OCI-LY7 (cell line): ENCODE results near the gene XRN2. TPM values are rescaled to one million over a fixed set of nuclear protein-coding genes. Genes with fewer than 3 reads are reported as not detected.

Experiments
- BruUV-seq: library from RNA; stranded (reverse); fragments of 400-500 nt; replicated peaks from 2 replicates; lab custom pipeline; 2021; lab: Mats Ljungman, UMichigan
- CTCF ChIA-PET: fragments of 300-600 bp; sonication (Branson Sonifier 250); formaldehyde crosslinking; loops from one replicate; lab custom pipeline; 2022; ENCODE audit warnings: antibody characterized with exemption; ENCODE audit not compliant: unreplicated experiment; lab: Charles Lee
- POLR2A ChIA-PET: fragments of 300-600 bp; sonication (Branson Sonifier 250); formaldehyde crosslinking; loops from one replicate; lab custom pipeline; 2022; ENCODE audit warnings: antibody characterized with exemption; lab: Charles Lee
- DNase-seq: peaks from one replicate; pipeline ENCODE4 v3.0.0-alpha.2; 2015; ENCODE audit warnings: low spot score
- H2AFZ ChIP-seq: fragments of 200-600 bp; sonication (generic), shearing (Covaris generic); 2 replicates; pipeline ENCODE4 v1.6.1; 2014; ENCODE audit warnings: mild to moderate bottlenecking, antibody characterized with exemption, low read length, moderate library complexity
- H3K27ac ChIP-seq: fragments of 200-600 bp; sonication (generic); 2 replicates; pipeline ENCODE4 v1.5.1; 2014; ENCODE audit warnings: mixed run types, low read depth, mild to moderate bottlenecking, moderate library complexity, low read length, inconsistent platforms; ENCODE audit not compliant: poor library complexity, severe bottlenecking
- H3K36me3 ChIP-seq: fragments of 200-600 bp; sonication (generic); 2 replicates; pipeline ENCODE4 v1.6.1; 2014; ENCODE audit warnings: mild to moderate bottlenecking, antibody characterized with exemption, low read length, moderate library complexity, mixed read lengths; ENCODE audit not compliant: insufficient read depth
- H3K4me1 ChIP-seq: fragments of 200-600 bp; sonication (generic); 2 replicates; pipeline ENCODE4 v1.5.1; 2014; ENCODE audit warnings: mild to moderate bottlenecking, low read length; ENCODE audit not compliant: insufficient read depth, poor library complexity, severe bottlenecking
- H3K4me2 ChIP-seq: fragments of 200-600 bp; sonication (generic); 2 replicates; pipeline ENCODE4 v1.6.1; 2014; ENCODE audit warnings: mild to moderate bottlenecking, low read length
- H3K4me3 ChIP-seq: fragments of 200-600 bp; sonication (generic); 2 replicates; pipeline ENCODE4 v1.5.1; 2014; ENCODE audit warnings: mild to moderate bottlenecking, low read depth, low read length; ENCODE audit not compliant: poor library complexity, severe bottlenecking
- H3K79me2 ChIP-seq: fragments of 200-600 bp; sonication (generic); 2 replicates; pipeline ENCODE4 v1.6.1; 2016; ENCODE audit warnings: low read depth, mild to moderate bottlenecking, low read length, moderate library complexity, mixed read lengths; ENCODE audit not compliant: insufficient read depth
- H3K9me2 ChIP-seq: fragments of 200-600 bp; sonication (generic); 2 replicates; pipeline ENCODE4 v1.6.1; 2016; ENCODE audit warnings: mild to moderate bottlenecking, low read length, mixed read lengths; ENCODE audit not compliant: insufficient read depth
- H3K9me3 ChIP-seq: fragments of 200-600 bp; sonication (generic); 2 replicates; pipeline ENCODE4 v1.6.1; 2014; ENCODE audit warnings: mild to moderate bottlenecking, mixed run types, low read length, mixed read lengths
- H4K20me1 ChIP-seq: fragments of 200-600 bp; sonication (generic); 2 replicates; pipeline ENCODE4 v1.6.1; 2014; ENCODE audit warnings: mild to moderate bottlenecking, antibody characterized with exemption, low read length, moderate library complexity, mixed read lengths; ENCODE audit not compliant: insufficient read depth
- EZH2phosphoT487 ChIP-seq: fragments of 200-600 bp; sonication (generic); IDR thresholded peaks from 2 replicates; pipeline ENCODE4 v1.6.1; 2018; ENCODE audit warnings: low read depth, borderline replicate concordance, mild to moderate bottlenecking, mixed run types, antibody characterized with exemption, low read length, moderate library complexity, mixed read lengths
- intact Hi-C: fragments of 100-400 bp; cut with micrococcal nuclease; formaldehyde crosslinking; loops from one replicate; pipeline ENCODE4 v1.10.0; 2022; ENCODE audit not compliant: unreplicated experiment
- total RNA-seq, 2 experiments: library from RNA; depleted of rRNA in 1 of 2; stranded (reverse); fragments of >200 nt in 1 of 2; shearing (Covaris generic) in 1 of 2; gene quantifications; 2 replicates each; pipeline ENCODE4 v1.2.3, GENCODE V29; 2014 to 2022
- TF ChIP-seq, protein P1 (sequence below): fragments of 200-600 bp; sonication (generic); conservative IDR thresholded peaks from 2 replicates; pipeline ENCODE4 v1.5.1; 2014; ENCODE audit warnings: mild to moderate bottlenecking, antibody characterized with exemption, low read length, moderate library complexity, mixed read lengths

XRN2 gene
- total RNA-seq, 2 experiments from 2014 or later: 47.9 to 50.3 TPM

DNA sequence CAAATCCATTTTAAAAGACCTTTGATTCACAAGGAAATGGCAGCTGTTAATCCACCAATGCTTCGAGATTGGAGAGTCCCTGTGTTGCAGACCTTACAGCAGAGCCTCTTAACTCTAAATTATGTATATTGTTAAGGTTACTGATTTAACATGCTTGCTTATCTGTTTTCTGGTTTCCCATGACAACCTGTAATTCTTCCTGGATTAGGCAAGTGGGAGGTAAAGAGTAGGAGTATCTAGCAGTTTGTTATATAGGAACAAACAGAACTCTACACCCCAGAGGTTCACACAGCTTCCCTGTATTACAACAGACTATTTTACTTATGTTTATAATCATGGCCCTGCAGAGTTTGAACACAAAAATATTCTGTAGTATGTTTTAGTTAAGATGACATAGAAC is 54.7 kb downstream of the XRN2 start:
- POLR2A ChIA-PET: interaction anchor here (0.6 kb wide), 1 partner anchor 11 kb away, joined by 3 read pairs; no protein-coding TSS in a partner anchor
- H3K36me3 ChIP-seq: peaks cover 87% of the 10 kb centered on the region

DNA sequence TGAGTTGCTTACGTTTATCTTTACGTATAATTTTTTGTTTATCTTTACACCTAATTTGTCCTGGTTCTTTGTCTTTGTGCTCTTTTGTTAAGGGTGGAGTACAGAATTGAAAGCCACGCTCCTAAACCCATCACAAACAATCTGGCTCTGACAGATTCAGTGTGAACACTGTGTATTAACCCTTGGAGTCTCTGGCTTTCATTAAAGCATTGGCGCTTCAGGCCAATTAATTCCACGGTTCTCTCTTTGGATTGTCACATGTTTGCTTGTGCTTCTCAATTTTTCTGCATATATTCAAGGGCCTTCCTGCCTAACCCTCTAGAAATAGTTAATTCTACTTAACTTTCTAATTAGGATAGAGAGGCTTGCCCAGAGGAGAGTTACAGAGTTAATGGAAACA is 55.6 kb downstream of the XRN2 start:
- H3K4me1 ChIP-seq: no peaks in the 10 kb centered on the region
- intact Hi-C loops: no loop called here
- H3K9me3 ChIP-seq: no peaks in the 10 kb centered on the region
- ChIA-PET POLR2A (no interaction called here), CTCF (no interaction called here)
- DNase-seq: no peak
- no peaks in the 10 kb centered on the region for H3K9me2 ChIP-seq
- peaks cover 90% of the 10 kb centered on the region for H3K36me3 ChIP-seq
- TF ChIP-seq EZH2phosphoT487: no peak
- no peak overlapping the region for H2AFZ ChIP-seq
- no peak overlapping the region for H3K4me2 ChIP-seq
- H3K79me2 ChIP-seq: no peaks in the 10 kb centered on the region
- H3K27ac ChIP-seq: no peak overlapping the region
- no TSS peak for BruUV-seq
- no peaks in the 10 kb centered on the region for H4K20me1 ChIP-seq
- no peak overlapping the region for H3K4me3 ChIP-seq

More for the DNA sequence above, 54.7 kb downstream of the XRN2 start:
- no TSS peak for BruUV-seq
- H3K9me3 ChIP-seq: no peaks in the 10 kb centered on the region
- TF ChIP-seq, protein P1, sequence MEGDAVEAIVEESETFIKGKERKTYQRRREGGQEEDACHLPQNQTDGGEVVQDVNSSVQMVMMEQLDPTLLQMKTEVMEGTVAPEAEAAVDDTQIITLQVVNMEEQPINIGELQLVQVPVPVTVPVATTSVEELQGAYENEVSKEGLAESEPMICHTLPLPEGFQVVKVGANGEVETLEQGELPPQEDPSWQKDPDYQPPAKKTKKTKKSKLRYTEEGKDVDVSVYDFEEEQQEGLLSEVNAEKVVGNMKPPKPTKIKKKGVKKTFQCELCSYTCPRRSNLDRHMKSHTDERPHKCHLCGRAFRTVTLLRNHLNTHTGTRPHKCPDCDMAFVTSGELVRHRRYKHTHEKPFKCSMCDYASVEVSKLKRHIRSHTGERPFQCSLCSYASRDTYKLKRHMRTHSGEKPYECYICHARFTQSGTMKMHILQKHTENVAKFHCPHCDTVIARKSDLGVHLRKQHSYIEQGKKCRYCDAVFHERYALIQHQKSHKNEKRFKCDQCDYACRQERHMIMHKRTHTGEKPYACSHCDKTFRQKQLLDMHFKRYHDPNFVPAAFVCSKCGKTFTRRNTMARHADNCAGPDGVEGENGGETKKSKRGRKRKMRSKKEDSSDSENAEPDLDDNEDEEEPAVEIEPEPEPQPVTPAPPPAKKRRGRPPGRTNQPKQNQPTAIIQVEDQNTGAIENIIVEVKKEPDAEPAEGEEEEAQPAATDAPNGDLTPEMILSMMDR: no peak
- no peak for TF ChIP-seq EZH2phosphoT487
- H2AFZ ChIP-seq: no peak overlapping the region
- intact Hi-C loops: no loop called here
- no peak overlapping the region for H3K4me2 ChIP-seq
- H3K4me1 ChIP-seq: no peaks in the 10 kb centered on the region
- no peak overlapping the region for H3K27ac ChIP-seq
- H3K9me2 ChIP-seq: no peaks in the 10 kb centered on the region
- H4K20me1 ChIP-seq: no peaks in the 10 kb centered on the region
- no peaks in the 10 kb centered on the region for H3K79me2 ChIP-seq
- CTCF ChIA-PET: no interaction called here
- H3K4me3 ChIP-seq: no peak overlapping the region
- no peak for DNase-seq

DNA sequence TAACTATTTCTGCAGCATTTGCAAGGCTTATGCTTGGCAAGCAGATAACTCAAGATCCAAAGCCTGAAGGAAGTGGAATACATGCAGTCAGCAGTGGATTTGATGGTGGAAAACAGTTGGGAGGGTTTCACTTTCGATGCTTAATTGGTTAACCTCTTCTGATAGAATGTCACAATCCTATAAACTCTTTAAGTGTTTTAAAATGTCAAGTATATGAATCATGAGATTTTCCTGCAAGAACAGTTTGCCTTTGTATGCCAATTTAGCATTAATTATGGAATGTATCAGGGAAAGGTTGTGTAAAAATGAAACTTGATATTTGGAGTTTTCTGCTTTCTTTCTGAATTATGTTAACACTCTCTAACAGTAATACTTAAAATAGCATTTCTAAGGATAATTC is 57.6 kb downstream of the XRN2 start:
- no peaks in the 10 kb centered on the region for H3K9me3 ChIP-seq
- ChIA-PET POLR2A (interaction anchor here (0.7 kb wide), 2 partner anchors 17 to 130 kb away, joined by 3 read pairs; no protein-coding TSS in a partner anchor), CTCF (no interaction called here)
- no peak overlapping the region for H3K27ac ChIP-seq
- no peak overlapping the region for H2AFZ ChIP-seq
- BruUV-seq: no TSS peak
- H3K9me2 ChIP-seq: no peaks in the 10 kb centered on the region
- TF ChIP-seq, protein P1: no peak
- TF ChIP-seq EZH2phosphoT487: no peak
- H3K4me1 ChIP-seq: no peaks in the 10 kb centered on the region
- H3K36me3 ChIP-seq: peaks cover 94% of the 10 kb centered on the region
- no peak overlapping the region for H3K4me3 ChIP-seq
- DNase-seq: no peak
- no peak overlapping the region for H3K4me2 ChIP-seq
- intact Hi-C loops: no loop called here
- H4K20me1 ChIP-seq: no peaks in the 10 kb centered on the region
- no peaks in the 10 kb centered on the region for H3K79me2 ChIP-seq
